Left lobe of liver (tissue), 2 donors: ENCODE measurements around the gene MTAP. TPM values are rescaled to one million over a fixed set of nuclear protein-coding genes. Genes with fewer than 3 reads are reported as not detected.

Experiments used
- ATAC-seq: fragments of 200-7000 bp; cut with Tn5 transposase; one replicate; pipeline ENCODE4 v1.9.1; 2020; ENCODE audit warnings: mild to moderate bottlenecking, moderate library complexity
- DNase-seq: peaks from one replicate; pipeline ENCODE4 v3.0.0-alpha.2; 2020; ENCODE audit warnings: low spot score
- total RNA-seq: library from RNA; stranded (reverse); gene quantifications from one replicate; pipeline ENCODE4 v1.2.1, GENCODE V29; 2021
- donor health status: DM: no; HTN: no; CAD: no; lungs with moderate emphysema.
- donor health status: DM: no; HTN: yes; CAD: no.

Gene MTAP
- 15.1 TPM for total RNA-seq

DNA sequence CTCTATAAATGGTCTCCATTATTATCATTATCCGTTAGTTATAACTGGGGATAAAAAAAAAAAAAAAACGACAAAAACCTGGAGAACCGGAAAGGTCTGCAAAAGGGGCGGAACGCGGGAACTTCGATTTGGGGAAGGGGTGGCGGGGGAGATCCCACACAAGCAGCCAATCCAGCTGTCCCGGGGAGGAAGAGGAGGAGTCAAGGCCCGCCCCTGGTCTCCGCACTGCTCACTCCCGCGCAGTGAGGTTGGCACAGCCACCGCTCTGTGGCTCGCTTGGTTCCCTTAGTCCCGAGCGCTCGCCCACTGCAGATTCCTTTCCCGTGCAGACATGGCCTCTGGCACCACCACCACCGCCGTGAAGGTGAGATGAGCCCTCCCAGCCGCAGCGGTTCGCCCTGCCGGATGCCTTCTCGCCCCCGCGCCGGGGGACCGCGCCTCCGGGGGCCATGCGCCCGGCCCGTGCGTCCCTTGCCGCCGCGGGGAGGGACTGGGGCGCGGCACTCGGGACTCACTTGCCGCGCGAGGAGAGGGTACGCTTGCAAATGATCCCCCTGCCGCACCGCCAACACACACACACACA, at the start of gene MTAP:
Gene MTAP (plus strand): TSS at position 219 of the 583 bp plus-strand sequence. CDS start 113 bp downstream, at position 332.
- peak; percentile 96 for ATAC-seq
- DNase-seq, result peak; percentile 94

DNA sequence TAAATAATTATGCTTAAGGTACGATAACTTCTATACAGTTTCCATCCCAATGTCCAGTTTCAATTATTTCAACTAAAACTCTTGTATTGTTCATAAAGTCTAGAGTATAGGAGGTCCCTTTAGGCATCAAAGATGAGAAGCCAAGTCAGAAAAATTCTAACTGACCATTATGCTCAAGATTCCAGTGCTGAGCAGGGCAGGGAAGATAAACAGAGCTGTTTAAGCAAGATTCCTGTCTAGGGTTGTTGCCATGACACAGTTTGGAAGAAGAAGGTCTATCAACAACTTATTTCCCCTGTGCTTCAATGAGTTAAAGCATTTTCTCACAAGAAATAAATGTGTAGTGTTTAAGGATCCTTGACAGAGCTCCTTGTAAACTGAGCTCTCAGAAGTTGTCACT, 48.9 kb upstream of the MTAP start:
- no peak for DNase-seq

DNA sequence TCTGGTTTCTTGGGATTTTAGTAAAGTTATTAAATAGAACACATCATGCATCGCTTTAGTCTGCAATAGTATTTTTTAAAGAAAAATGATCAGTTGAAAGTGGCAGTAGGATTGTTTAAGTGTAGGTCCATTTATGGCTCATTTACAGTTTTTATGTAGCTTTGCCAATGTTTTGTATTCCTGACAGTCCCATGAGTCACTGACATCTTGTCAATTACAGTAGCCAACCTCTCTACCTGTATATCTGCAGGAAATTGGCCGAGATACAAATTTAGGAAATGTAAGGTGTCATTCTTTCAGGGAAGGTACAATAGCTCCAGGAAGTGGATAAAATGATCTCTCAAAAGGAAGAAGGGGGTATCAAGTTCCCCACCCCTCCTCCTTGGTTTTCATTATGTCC, 47.7 kb upstream of the MTAP start:
- DNase-seq, result no peak
- no peak for ATAC-seq

More for the DNA sequence above, 48.9 kb upstream of the MTAP start:
- ATAC-seq, result no peak

DNA sequence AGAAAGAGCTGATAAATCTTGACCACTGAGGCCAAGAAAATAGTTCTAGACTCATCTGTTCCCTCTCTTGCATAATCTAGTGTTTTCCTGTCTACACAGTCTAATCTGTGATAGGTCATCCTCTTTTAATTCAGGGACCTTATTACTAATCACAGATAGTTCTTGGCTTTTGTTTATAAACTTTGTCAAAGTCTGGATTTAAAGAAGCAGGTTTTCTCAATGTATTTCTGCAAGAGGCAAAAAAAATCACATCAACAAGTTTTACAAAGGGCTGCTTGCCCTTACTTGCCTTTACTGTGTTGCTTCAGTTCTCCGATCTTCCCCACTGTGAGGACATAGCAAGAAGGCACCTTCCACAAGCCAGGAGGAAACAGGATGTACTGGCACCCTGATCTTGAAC, 43.9 kb upstream of the MTAP start:
- ATAC-seq (no peak), DNase-seq (no peak)

DNA sequence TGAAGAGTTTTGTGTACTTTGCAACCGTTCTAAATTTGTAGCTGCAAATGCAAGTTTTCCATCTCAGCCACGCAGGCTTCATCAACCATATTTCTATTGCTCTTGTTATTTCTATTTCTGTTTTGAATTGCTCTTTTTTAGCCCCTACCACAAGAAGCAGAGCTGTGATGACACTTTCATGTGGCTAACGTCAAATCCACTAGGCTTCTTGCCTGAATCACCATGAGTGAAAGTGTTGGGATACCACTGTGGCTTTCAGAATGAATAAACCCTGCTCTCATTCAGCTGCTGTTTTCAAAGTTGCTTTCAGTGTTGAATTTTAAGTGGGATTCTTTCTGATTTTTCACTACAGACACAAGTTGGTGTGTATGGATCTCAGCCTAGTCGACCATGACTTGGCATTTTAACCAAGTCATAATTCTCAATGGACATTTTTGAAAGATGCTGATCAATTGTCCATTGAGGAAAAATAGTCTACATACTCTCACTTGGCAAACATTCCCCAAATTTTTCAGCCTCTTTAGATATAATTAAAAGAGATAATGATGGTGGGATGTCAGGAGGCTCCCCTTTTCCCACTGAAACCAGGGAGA, 41.0 kb upstream of the MTAP start:
- no peak for ATAC-seq

DNA sequence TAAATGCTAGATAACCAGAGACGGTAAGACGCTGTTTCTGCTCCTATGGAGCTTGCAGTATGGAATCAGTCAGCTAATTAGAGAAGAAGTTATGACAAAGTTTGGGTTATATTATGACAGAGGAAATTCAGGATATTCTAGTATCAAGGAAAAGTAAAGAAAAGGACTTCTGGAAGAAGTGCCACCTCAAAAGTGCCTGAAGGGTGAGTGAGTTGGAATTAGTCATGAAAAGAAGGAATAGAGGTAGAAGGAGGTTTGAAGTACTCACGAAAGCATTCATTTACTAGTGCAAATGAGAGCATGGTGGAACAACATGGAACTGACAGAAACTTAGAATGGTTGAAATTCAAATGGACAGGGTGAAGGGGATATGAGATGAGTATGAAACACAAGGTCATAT, 40.4 kb upstream of the MTAP start:
- ATAC-seq (no peak), DNase-seq (no peak)

More for the DNA sequence above, 41.0 kb upstream of the MTAP start:
- no peak for DNase-seq

DNA sequence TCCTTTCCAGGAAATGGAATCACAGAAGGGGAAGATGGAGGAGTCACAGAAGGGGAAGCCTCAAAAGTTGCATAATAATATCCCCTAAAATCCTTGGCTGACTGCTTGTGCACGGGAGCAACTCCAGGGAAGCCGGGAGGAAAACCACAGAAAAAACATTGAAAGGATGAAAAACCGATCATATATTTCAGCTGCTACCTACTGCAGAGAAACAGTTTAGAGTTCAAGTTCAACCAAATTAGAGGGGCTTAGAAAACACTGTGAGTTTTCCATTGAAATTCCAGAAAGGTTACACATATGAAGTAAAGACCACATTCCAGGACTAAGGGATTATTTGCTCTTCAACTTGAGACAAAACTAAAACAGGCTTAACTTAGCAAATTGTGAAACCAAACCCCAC, 37.6 kb upstream of the MTAP start:
- DNase-seq (no peak), ATAC-seq (no peak)

DNA sequence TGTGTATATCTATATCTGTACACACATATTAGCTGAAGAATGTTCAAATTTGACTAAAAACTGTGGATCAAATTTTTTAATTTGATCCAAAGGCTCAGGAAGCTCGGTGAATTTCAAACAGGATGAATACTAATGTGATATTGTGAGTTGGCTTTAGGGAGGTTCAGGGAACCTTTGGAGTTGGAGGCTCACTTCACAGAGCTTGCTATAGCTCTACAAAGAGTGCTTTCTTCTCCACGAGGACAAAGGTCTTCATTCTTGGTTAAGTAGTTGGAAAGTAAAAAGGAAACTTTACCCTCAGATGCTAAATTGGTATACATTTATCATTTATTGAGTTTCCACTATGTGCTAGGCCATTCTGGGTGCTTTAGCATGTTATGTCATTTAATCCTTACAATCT, 36.3 kb upstream of the MTAP start:
- no peak for DNase-seq
- no peak for ATAC-seq

DNA sequence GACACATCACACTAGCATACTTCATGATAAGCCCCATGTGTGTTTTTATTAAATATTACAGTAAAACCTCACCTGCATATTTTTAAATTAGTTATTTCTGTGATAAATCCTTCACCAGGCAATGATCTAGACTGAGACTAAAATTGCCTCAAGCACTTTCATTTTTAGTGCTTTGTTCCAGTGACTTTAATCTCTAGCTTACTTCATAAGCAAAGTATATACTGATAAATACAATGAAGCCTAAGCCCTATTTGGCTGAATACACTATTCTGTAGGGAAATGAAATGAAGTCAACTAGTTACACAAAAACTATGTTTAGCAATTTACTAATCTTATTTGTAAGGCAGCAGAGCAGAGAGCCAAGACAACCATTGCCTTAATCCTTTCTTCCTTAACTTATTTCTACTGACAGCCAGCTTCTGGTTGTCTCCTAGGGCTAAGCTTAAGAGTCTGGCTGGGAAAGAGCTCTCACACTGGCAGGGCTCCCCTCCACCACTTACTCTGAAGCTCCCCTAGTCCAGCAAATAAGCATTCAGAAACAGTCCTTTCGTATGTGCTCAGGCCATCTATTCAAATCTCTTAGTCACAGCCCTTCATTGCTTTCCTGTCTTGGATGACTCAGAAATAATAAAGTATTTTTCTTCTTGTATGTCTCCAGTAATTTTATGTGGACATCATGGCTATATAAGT, 31.4 kb upstream of the MTAP start:
- no peak for ATAC-seq
- no peak for DNase-seq

DNA sequence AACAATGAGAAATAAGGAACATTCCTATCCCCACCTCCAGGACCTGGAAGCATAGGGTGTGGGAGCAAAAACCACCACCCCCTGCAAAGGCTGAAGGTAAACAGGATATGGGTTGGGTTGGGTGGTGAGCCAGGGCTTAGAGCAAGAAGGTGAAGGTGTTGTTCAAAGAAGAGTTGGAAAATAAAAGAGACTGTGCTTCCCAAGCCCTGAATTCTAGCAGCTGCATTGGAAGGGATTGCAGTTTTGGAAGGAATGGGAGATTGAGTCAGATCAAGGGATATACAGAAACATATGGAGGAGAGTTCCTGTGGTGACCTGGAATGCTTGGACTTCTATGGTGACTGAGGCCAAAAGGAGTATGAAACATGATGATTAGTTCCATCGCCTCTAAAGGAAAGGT, 24.7 kb upstream of the MTAP start:
- ATAC-seq (no peak), DNase-seq (no peak)

DNA sequence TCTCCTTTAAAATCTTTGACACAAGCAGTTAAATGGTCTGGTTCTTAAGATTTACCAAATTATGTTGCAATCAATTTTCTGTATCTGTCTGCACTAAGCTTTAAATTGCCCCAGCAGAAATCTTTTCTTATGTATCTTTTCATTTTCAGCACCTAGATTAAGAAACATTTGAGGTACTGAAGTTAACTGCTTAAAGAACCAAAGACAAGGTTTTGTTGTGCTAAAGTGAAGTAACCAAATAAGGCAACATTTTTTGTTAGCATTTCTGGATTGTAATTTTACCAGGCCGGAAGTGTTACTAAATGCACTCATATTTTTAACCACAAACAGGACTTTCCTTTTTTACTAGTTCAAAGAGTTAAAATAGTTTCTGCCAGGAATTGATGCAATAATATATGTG, 24.1 kb upstream of the MTAP start:
- no peak for DNase-seq
- ATAC-seq, result no peak

DNA sequence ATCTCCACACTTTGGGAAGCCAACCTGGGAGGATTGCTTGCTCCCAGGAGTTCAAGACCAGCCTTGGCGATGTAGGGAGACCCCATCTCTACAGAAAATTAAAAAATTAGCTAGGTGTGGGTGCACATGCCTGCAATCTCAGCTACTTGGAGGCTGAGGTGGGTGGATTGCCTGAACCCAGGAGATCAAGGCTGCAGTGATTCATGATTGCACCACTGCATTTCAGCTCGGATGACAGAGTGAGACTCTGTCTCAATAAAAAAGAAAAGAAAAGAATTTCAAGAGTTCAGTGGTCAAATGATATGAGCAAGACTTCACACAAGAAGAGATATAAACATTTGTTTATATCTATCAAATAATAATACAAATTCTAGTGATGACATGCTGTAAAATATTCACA, 23.0 kb upstream of the MTAP start:
- no peak for ATAC-seq
- no peak for DNase-seq

DNA sequence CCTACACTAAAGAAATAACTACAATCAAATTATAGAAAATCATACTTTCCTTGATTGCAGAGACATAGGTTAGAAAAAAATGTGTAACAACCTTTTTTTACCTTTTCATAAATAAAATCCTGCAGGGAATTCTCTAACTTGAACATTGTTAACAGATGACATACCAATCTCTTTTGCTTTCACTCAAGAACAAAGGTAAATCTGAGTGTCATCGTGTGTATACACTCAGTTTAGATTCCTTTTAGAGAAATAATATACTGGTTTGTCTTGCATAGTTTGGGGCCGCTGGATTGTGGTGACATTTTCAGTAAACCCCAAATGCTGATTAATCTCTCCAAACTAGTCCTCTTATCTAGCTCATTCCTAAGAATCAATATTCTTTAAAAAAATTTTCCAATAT, 20.8 kb upstream of the MTAP start:
- ATAC-seq, result no peak
- no peak for DNase-seq

DNA sequence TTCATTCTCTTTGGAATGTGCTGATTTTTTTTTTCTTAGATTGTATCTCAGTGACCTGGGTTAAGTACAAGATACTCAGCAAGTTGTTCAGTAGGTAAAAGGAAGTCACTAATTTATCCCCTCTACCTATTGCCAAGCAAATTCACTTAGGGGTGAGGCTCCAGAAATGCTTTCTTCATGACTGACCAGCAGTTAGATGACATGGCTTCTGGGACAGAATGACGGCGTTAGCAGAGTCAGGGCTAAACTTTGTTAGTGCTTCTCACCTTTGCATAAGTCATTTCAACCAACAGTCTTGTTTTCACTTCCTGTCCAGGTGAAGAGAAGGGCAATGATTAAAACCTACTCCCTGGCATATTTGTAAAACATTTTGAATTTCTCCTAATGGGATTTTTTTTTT, 20.2 kb upstream of the MTAP start:
- DNase-seq, result no peak
- ATAC-seq, result no peak

DNA sequence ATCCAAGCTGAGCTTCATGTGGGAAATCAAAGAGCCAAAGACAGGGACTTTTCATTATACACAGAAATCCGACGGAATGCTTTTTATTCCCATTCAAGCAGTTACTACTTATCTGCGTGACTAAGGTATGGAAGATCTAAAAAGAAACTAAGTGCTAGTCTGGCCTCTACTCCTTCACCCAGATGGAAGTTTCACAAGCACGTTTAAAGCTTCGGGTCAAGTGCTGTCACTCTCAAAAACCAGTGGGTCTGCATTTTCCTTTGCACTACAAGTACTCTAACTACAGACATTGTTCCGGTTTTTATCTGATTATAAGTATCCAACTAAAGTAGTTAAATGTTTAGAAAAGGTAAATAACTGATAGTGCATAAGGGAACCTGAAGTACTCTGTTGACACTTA, 13.7 kb upstream of the MTAP start:
- ATAC-seq (no peak), DNase-seq (no peak)

DNA sequence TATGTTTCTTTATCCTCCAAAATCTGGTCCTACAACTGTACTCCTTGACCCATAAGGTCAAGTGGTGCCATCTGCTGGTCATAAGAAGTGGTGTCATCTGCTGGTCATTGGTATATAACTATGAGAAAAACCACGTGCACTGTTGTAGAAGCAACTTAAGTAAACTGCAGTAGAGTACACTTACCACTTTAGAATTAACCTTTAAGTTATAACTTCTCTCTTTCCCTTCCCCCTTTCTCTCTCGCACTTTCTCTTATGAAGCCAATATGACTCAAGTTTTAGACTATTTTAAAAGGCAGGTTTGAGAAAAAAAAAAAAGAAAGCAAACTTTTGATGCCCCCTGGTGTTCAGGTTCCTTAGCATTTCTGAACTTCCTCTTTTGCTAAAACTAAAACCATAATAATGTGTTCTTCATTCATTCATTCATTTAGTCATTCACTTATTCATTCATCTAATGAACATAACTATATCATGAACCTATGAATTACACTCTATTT, 12.8 kb upstream of the MTAP start:
- ATAC-seq (peak; percentile 100), DNase-seq (peak; percentile 54)

DNA sequence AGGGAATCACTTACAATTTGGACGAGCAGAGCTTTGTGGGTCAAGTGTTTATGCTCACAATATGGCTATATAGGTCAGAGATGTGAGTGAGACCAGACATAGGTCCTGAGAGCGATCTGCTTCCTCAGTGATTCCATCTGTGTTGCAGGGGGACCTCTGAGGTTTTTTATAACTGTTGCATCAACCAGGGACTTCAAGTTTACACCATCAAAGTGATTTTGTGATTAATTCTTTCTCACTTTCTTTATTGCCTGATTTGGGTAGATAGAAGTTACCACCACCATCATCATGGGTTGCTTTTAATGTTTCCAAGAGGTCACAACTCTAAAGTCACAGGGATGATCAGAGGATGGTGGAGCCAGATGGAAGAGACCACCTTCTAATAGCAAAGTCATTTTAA, 7.0 kb upstream of the MTAP start:
- DNase-seq, result no peak
- ATAC-seq, result no peak

DNA sequence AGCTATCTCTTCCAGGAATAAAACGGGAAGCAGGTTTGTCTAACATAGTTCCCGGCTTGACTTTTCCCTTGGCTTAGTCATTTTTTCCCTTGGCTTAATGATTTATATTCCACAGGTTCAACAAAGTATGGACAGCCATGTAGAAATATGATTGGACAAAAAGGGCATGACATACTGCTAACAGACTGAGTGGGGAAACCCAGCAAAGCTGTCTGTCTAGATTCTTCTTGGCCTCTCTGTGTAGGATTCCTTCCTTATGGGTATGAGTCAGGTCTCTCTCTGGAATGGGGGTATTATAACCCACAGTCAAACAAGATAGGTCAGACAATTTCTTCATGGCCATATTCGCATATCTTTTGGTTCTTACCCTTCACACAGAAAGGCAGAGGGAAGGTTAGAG, 5.7 kb upstream of the MTAP start:
- DNase-seq (no peak), ATAC-seq (no peak)

DNA sequence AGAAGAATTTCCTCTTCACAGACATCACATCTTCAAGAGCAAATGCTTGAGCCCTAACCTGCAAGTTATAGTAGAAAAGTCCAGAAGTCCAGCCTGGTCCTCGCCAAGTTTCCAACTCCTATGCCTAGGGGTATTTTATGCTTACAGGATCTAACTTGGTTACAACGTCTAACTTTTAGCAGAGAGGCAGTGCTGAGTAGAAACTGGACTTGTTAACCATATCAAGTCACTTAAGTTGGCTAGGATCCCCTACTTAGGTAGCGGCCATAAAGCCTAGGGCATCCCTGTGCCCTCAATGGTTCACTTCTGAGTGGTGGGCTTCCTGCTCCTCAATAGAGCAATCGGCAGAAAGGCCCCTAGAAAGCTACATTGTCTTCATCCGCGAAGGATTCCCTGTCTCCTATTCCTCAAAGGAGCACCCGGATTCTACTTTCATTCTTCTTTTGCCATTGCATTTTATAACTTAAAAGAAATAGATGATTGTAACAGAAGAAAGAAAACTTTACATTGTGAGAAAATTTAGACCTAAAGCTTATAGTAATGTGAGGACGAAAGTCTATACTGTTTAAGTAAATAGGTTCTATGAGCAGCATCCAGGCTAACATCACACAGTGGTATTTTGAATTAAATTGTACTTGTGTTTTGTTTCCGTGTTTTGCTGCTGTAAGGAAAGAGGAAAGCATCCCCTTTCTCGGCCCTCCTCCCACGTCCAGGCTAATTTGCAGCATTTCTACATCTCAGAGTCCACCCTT, 1.3 kb upstream of the MTAP start:
- no peak for ATAC-seq

DNA sequence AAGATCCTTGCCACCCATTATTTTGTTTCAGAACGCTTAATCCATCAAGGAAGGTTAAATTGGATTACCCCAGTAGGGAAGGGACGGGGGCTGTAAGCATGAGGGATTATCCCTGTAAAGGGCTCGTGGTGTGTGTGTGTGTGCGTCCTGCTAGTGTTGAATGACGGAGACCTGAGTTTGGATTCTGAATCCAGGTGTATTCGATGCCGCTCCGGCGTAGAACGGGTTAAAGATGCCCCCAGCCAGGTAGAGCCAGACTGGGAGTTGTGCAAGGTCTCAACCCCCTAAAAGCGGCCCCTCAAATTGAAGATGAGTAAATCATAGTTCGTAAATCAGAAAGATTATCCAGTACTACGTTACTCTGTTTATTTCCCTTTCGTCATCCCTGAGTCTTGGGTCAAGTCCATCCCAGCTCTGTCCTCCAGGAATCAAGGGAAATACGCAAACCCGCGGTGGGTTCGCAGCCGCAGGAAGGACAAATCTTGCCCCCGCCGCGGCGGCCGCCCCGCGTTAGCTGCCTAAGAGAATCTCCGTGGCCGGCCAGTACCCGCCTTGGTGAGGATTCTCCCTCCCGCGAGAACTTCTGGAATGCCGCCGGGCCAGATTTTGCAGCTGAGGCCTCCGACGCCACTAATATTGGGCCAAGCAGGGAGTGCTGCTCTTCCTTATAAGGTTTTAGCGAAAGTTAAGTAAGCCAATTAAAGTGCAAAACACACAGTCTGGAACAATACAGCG, 586 bp upstream of the MTAP start:
- peak; percentile 60 for ATAC-seq
- DNase-seq, result peak; percentile 73

More for the DNA sequence above, 1.3 kb upstream of the MTAP start:
- no peak for DNase-seq

DNA sequence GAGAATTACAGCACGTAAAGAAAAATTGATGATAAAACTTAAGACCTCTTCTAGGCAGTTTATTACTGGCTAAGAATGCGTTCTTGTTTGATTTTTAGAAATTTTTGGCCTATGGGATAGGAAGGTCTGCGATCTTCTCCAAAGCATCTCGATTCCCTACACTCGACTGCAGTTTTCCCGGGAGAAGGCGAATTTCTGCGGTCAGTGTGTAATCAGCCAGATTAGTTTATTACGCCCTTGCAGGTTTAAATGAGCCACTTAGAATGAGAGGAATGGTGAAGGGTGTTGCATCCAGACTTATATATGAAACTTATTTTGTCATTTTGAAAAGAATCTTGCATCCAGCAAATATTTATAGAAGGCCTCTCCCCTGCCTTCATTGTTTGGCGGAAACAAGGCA, 1.2 kb downstream of the MTAP start:
- ATAC-seq, result no peak
- DNase-seq, result no peak
